RWPE1 (cell line): ENCODE measurements around the gene MLF1.

Experiments used
- CTCF ChIA-PET: fragments of 350-600 bp; sonication (Branson Sonifier 250); formaldehyde crosslinking; extraction: SDS; loops from one replicate; lab custom pipeline; 2021; lab: Yijun Ruan, JAX
- POLR2A ChIA-PET: fragments of 400-600 bp; formaldehyde crosslinking; extraction: SDS; loops from one replicate; lab custom pipeline; 2020; ENCODE audit warnings: antibody characterized with exemption; ENCODE audit not compliant: low non-redundant PET; lab: Yijun Ruan, JAX
- DNase-seq: peaks from one replicate; pipeline ENCODE4 v3.0.0; 2012; ENCODE audit warnings: low spot score
- H3K27ac ChIP-seq: fragments of 450-650 bp; 2 replicates; pipeline ENCODE4 v1.5.1; 2017
- CTCF ChIP-seq: fragments of 450-650 bp; conservative IDR thresholded peaks from 2 replicates; pipeline ENCODE4 v1.5.1; 2017; ENCODE audit warnings: low read depth, mild to moderate bottlenecking

The MLF1 gene

GRCh38 chr3:158642474-158643210 is 71.6 kb downstream of the MLF1 start:
- CTCF ChIA-PET, result interaction anchor here (0.7 kb wide), 1 partner anchor 242 kb away, joined by 3 read pairs; no protein-coding TSS in a partner anchor

DNA sequence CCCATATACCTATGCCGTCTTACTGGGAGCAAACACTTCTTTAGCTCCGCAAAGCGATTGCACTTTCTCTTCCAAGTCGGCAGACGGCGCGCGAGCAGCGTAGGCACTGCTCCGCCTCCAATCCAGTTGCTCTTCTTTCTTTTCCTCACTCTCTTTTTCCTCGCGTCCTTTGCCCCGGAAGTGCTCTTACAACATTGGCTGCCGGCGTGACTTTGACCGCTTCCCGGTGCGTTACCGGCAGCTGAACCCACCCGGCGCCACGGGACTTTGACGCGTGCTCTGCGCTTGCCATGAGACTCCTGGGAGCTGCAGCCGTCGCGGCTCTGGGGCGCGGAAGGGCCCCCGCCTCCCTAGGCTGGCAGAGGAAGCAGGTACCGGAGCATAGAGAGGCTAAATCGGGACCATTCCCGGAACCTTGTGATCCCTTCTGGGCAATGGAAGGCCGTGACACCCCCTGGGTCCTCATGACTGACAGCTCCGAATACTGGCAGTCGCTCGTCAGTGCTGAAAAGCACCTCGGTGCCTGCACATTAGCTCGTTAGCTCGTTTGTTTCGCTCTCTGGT is 73.4 kb downstream of the MLF1 start, which contains the start of gene GFM1:
TSS of gene GFM1 (plus strand) at position 183 of the 564 bp plus-strand sequence. CDS start at position 291, 108 bp downstream.
- CTCF ChIA-PET, result interaction anchor here (0.5 to 1.5 kb wide), 17 partner anchors 19 to 1912 kb away, joined by 3 to 13 read pairs (median 4); partner anchors contain the start of genes LXN and MLF1
- DNase-seq, result peak; percentile 87
- TF ChIP-seq CTCF, result peak; percentile 95
- H3K27ac ChIP-seq, result peak within 1 kb of the TSS; percentile 85
- POLR2A ChIA-PET, result interaction anchor here (1.3 kb wide), 1 partner anchor 73 kb away, joined by 6 read pairs; the partner anchor contains the start of gene MLF1

More at GRCh38 chr3:158642474-158643210, 71.6 kb downstream of the MLF1 start:
- TF ChIP-seq CTCF, result no peak
- H3K27ac ChIP-seq, result no peak overlapping the region
- POLR2A ChIA-PET, result no interaction called here
- DNase-seq, result no peak

DNA sequence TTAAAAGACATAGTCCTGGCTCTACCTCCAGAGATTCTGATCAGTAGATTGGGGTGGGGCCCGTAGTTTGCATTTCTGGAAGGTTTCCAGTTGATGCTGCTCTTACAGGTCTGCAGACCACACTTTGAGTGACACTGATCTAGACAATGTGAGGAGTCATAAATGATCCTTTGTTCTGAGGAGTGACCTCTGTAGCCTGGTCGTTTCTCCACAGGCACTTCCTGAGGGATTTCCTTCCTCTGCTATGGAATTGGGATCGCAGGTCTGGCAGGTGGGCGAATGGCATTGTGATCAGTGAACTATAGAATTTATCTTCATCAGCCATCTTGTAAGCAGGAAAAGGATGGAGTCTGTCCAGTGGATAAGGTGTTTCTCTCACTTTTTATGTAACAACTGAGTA is 78.8 kb downstream of the MLF1 start:
- DNase-seq, result no peak
- ChIA-PET POLR2A (no interaction called here), CTCF (no interaction called here)
- H3K27ac ChIP-seq, result no peak overlapping the region
- no peak for TF ChIP-seq CTCF

- no peak overlapping the region for H3K27ac ChIP-seq
- no peak for TF ChIP-seq CTCF
- no peak for DNase-seq
- ChIA-PET CTCF (interaction anchor here (0.5 kb wide), 1 partner anchor 1996 kb away, joined by 3 read pairs; no protein-coding TSS in a partner anchor), POLR2A (no interaction called here)
These were observed 80.2 kb downstream of the MLF1 start for GRCh38 chr3:158651192-158651591.

DNA sequence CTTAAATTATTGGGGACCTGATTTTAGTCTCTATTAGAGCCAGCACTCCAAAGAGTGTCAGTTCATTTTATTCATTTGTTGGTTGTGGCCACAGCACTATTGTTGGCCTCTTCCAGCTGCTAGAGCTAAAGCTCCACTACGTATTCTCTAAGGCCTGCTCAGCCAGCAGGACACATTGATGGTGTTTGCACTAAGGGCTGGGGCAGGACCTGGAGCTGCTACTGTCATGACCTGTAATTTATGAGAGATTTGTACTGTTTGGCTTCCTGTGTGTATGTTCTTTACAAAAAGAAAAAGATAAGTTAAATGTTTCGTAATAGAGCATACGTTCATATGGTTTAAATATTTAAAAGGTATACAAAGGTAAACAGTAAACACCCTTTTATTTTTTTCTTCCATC is 81.5 kb downstream of the MLF1 start:
- DNase-seq, result no peak
- CTCF ChIA-PET, result no interaction called here
- no peak for TF ChIP-seq CTCF
- no peak overlapping the region for H3K27ac ChIP-seq
- POLR2A ChIA-PET, result no interaction called here
